KOPT-K1 (cell line): ENCODE data around the gene TLCD3B.

Source experiments
- H3K27ac ChIP-seq: fragments of 200-600 bp; sonication (generic); 2 replicates; pipeline ENCODE4 v1.5.1; 2016; ENCODE audit warnings: antibody characterized with exemption, mild to moderate bottlenecking, low read depth, low read length; ENCODE audit not compliant: poor library complexity, severe bottlenecking
- H3K36me3 ChIP-seq: fragments of 200-600 bp; sonication (generic); 2 replicates; pipeline ENCODE4 v1.5.1; 2017; ENCODE audit warnings: antibody characterized with exemption, mild to moderate bottlenecking, low read length, moderate library complexity; ENCODE audit not compliant: insufficient read depth
- H3K9me3 ChIP-seq: fragments of 200-600 bp; sonication (generic); 2 replicates; pipeline ENCODE4 v1.5.1; 2017; ENCODE audit warnings: antibody characterized with exemption, low read length, mild to moderate bottlenecking; ENCODE audit not compliant: insufficient read depth, poor library complexity, severe bottlenecking

Gene TLCD3B, protein sequence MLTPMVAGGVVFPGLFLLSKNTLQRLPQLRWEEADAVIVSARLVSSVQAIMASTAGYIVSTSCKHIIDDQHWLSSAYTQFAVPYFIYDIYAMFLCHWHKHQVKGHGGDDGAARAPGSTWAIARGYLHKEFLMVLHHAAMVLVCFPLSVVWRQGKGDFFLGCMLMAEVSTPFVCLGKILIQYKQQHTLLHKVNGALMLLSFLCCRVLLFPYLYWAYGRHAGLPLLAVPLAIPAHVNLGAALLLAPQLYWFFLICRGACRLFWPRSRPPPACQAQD

DNA sequence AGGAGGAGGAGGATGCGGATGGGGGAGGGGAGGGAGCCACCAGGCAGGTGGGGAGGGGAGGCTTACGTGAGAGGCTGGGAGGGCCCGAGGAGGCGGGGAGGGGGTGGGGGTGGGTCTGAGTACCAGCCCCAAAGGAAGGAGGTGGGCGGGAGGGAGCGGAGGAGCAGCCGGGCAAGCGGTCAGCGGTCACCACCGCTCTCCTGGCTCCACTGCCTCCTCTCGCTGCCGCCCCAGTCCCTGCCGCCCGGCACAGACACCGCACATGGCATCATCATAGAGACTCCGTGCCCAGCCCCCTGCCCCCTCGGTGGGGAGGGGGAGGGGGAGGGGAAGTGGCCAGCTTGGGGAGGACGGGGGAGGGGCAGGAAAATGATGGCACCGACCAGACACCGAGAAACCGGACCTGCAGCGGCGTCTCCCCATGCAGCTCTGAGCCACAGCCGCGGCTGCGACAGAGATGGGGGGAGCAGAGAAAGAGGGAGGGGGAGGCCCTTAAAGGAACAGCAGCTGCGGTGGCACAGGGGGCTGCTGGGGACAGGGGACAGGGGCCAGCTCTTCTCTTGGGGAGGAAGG is at the start of gene TLCD3B:
TLCD3B (minus strand) TSS at position 431 of the 573 bp plus-strand sequence. CDS start 744 bp downstream, outside the sequence.
- Histone ChIP-seq H3K36me3 (no peaks in the 10 kb centered on the region), H3K27ac (no peak within 1 kb of the TSS), H3K9me3 (no peaks in the 10 kb centered on the region)

DNA sequence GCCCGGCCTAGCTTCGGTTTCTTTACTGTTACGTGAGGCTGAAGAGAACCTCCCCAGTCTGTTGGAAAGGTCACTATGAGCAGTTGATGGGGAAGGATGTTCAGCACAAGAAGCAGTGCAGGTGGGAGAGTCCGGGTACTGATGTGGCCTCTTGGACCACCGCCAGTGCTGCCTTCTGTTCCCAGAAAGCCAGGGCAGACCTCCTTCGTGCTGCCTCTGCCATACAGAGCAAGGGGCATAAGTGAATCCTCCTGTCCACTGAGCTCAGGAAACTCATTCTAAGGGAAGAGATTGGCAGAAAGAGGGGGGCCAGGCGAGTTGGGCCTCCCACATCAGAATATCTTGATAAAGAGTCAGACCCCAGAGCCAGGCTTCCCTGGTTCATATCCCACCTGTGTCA is 48.4 kb upstream of the TLCD3B start:
- Histone ChIP-seq H3K9me3 (no peaks in the 10 kb centered on the region), H3K36me3 (peaks cover 75% of the 10 kb centered on the region), H3K27ac (no peak overlapping the region)

DNA sequence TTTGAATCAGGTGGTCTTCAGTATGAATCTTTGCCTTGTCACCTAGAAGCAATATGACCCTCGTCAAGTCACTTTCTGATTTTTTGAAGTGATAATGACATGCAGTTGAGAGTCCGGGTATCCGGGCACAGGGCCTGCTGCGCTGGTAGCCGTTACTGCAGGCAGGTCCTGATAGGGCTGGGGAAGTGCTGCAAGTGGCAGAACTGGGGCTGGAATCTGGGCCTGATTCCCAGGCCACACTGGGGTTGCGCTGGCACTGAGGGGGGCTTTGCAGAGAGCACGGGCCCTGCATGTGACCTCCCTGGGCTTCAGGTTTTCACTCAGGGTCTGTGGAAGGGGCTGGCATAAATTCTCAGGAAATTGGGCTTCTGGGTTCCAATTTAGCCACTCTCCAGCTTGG is 47.7 kb upstream of the TLCD3B start:
- no peak overlapping the region for H3K27ac ChIP-seq
- H3K36me3 ChIP-seq: peaks cover 70% of the 10 kb centered on the region
- H3K9me3 ChIP-seq: no peaks in the 10 kb centered on the region

DNA sequence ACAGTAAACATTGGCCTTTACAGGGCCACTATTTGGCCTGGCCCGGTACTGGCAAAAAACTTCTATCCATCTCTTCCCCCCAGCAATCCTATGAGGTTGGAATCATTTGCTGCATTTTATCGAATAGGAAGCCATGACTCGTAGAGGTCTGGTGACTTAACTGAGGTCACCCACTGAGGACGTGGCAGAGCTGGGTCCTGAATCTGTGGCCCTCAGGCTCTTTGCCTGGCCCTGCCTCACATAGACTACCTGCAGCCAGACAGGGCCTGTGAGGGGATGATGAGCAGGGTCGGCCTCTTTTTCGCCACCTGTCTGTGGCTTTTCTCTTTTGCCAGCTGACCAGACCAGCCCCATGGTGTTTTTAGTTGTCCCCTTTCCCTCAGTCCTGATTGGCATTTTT is 46.6 kb upstream of the TLCD3B start:
- peak overlapping the region; percentile 69 for H3K27ac ChIP-seq
- peaks cover 70% of the 10 kb centered on the region for H3K36me3 ChIP-seq
- no peaks in the 10 kb centered on the region for H3K9me3 ChIP-seq

DNA sequence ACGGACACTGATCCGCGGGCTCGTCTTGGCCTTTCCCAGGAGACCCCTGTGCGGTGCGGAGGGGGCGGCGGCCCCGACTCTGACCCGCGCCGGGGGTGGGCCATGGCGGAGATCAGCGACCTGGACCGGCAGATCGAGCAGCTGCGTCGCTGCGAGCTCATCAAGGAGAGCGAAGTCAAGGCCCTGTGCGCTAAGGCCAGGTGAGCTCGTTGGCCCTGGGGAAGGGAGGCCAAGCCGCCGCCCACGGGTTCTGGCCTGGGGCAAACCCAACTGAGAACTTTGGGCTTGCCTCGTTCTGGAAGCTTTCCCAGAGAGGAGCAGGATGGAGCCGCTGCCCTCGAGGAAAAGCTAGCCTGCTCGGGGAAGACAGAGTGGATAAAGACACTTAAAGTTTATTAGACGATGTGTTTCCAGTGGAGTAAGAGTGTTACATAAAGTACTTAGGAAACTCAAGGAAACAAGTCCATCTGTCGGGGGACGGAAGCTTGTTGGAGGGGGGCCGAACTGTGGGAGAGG is 45.3 kb upstream of the TLCD3B start:
- no peaks in the 10 kb centered on the region for H3K9me3 ChIP-seq
- H3K36me3 ChIP-seq: peaks cover 70% of the 10 kb centered on the region
- H3K27ac ChIP-seq: peak overlapping the region; percentile 69

DNA sequence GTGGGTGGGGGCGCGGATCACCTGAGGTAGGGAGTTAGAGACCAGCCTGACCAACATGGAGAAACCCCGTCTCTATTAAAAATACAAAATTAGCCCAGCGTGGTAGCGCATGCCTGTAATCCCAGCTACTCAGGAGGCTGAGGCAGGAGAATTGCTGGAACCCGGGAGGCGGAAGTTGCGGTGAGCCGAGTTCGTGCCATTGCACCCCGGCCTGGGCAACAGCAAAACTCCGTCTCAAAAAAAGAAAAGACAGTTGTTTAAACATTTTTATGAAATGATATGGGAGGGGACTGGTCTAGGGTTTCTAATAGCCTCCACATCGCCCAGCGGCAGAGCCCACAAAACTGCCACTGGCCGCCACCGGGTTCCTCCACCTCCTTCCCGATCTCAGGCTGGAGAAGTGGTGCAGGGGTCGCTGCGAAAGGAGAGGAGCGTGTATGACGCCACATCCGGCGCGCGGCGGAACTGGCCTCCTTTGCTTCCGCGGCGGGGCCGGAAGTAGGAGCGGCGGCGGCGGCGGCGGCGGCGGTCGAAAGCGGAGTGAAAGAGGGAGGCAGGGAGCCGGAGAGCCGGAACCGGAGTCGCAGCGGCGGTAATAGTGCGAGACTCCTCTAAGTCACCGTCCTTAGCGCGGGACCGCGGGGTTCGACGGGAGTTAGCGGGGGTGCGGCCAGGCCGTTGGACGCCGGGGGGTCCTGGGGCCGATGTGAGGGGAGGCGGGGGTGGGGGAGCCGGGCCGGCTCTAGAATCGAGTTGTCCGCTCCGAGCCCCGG is 44.6 kb upstream of the TLCD3B start, which contains the start of gene PPP4C:
PPP4C (plus strand) TSS at position 492 of the 773 bp plus-strand sequence. CDS start 384 bp downstream, outside the sequence.
- Histone ChIP-seq H3K36me3 (peaks cover 70% of the 10 kb centered on the region), H3K27ac (peak within 1 kb of the TSS; percentile 69), H3K9me3 (no peaks in the 10 kb centered on the region)

DNA sequence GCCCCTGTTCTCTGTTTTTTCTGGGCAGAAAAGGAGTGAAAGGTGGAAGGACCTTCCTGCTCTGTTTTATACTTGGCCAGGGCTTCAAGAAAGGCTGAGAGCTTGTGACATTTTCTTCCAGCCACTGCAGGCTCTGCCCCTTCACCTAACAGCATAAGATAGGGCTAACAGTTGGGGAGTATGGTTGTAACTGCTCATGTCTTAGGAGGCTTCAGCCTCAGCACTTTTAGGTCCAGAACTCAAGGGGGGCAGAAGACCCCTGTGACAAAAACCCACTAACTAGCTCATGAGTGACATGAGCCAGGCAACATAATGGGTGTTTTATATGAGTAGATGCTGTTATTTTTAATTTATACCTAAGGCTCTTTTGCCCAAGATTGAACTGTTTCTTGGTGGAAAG is 39.4 kb upstream of the TLCD3B start:
- Histone ChIP-seq H3K36me3 (peaks cover 79% of the 10 kb centered on the region), H3K9me3 (no peaks in the 10 kb centered on the region)

DNA sequence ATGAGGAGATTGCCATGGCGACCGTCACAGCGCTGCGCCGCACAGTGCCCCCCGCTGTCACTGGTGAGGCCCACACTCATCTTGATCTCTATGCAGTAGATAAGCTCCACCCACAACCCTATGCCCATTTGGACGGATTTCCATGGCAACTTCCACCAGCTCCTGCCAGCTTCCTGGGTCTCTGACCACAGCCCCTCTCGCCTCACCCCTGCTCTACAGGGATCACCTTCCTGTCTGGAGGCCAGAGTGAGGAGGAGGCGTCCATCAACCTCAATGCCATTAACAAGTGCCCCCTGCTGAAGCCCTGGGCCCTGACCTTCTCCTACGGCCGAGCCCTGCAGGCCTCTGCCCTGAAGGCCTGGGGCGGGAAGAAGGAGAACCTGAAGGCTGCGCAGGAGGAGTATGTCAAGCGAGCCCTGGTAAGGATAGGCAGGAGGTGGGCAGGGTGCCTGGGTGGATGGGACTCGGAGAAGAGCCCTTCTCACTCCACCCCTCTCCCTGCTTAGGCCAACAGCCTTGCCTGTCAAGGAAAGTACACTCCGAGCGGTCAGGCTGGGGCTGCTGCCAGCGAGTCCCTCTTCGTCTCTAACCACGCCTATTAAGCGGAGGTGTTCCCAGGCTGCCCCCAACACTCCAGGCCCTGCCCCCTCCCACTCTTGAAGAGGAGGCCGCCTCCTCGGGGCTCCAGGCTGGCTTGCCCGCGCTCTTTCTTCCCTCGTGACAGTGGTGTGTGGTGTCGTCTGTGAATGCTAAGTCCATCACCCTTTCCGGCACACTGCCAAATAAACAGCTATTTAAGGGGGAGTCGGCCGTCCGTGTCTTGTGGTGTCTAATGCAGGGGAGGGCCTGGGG is 38.8 kb upstream of the TLCD3B start:
- peaks cover 79% of the 10 kb centered on the region for H3K36me3 ChIP-seq
- H3K9me3 ChIP-seq: no peaks in the 10 kb centered on the region
- H3K27ac ChIP-seq: no peak overlapping the region

More for the DNA sequence above, 39.4 kb upstream of the TLCD3B start:
- H3K27ac ChIP-seq: no peak overlapping the region

DNA sequence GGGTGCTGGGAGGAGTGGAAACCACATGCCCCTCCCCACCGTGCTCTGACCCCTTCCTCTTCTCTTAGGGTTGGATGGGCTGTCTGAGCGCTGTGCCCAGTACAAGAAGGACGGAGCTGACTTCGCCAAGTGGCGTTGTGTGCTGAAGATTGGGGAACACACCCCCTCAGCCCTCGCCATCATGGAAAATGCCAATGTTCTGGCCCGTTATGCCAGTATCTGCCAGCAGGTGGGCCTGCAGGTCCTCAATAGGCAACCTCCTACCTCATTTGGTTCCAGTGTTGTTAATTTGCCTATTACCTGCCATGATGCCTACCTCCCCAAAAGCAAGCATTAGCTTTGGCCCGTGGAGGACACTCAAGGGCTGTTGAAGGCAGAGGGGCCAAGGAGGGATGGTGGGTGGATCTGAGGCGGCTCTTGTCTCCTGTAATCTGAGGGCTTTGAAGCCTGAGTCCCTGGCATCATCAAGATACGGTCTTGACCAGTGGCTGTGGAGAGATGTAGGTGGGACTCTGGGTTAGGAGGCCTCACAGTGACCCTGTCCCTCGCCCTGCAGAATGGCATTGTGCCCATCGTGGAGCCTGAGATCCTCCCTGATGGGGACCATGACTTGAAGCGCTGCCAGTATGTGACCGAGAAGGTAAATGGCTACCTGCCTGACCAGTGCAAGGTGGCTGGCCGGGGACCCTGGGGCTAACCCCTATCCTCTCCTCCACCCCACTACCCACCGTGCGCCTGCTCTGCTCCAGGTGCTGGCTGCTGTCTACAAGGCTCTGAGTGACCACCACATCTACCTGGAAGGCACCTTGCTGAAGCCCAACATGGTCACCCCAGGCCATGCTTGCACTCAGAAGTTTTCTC is 37.9 kb upstream of the TLCD3B start:
- Histone ChIP-seq H3K9me3 (no peaks in the 10 kb centered on the region), H3K36me3 (peaks cover 78% of the 10 kb centered on the region), H3K27ac (no peak overlapping the region)

DNA sequence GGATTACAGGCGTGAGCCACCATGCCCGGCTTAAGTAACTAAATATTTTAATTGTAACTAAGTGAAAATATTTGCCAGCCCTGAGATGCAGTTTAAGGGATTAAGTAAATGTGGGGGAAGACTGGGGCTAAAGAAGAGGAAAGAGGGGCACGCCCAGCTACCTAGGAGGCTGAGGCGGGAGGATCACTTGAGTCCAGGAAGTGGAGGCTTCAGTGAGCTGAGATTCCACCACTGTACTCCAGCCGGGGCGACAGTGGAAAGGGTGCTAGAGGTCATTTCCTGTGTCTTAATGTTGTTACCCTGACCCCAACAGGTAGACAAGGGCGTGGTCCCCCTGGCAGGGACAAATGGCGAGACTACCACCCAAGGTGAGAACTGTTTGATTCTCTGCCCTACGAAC is 37.3 kb upstream of the TLCD3B start:
- Histone ChIP-seq H3K27ac (no peak overlapping the region), H3K36me3 (peaks cover 72% of the 10 kb centered on the region), H3K9me3 (no peaks in the 10 kb centered on the region)

DNA sequence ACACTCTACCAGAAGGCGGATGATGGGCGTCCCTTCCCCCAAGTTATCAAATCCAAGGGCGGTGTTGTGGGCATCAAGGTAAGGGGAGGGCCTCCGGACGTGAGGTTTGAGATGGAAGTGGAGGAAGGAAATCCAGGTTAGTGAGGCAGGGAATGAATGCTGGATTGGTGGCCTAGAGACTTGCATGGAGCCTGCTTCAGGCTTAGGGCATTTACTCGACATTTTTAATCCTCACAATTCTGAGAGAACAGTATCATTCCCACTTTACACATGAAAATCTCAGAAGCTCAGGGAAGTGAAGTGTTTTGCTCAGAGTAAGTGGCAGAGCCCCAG is 36.5 kb upstream of the TLCD3B start:
- H3K27ac ChIP-seq: peak overlapping the region; percentile 97
- H3K9me3 ChIP-seq: no peaks in the 10 kb centered on the region
- H3K36me3 ChIP-seq: peaks cover 65% of the 10 kb centered on the region

DNA sequence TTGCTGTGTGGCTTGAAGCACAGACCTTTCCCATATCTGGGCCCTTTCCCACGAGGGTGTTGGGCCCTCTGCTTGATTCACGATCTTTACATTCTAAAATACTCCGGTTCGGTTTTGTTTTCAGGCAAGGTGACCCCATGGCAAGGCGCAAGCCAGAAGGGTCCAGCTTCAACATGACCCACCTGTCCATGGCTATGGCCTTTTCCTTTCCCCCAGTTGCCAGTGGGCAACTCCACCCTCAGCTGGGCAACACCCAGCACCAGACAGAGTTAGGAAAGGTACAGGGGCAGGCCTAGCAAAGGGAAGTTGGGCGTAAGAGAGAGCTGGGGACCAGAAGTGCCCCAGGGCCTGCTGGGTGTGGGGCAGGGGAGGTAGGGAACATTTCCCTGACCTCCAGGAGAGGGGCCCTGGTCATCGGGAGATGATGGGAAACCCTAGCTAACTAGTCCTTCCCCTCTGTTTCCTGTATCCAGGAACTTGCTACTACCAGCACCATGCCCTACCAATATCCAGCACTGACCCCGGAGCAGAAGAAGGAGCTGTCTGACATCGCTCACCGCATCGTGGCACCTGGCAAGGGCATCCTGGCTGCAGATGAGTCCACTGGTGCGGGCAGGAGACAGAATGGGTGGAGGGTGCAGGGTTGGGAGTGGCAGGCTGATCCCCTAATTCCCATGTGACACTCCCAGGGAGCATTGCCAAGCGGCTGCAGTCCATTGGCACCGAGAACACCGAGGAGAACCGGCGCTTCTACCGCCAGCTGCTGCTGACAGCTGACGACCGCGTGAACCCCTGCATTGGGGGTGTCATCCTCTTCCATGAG is 35.9 kb upstream of the TLCD3B start:
- Histone ChIP-seq H3K9me3 (no peaks in the 10 kb centered on the region), H3K36me3 (peaks cover 59% of the 10 kb centered on the region)

More for the DNA sequence above, 35.9 kb upstream of the TLCD3B start:
- peak overlapping the region; percentile 97 for H3K27ac ChIP-seq
